Measurements from ENCODE around the gene SCLY.

GRCh38 chr2:238094438-238095022, 33.7 kb downstream of the SCLY start:
- TF ChIP-seq ISL1 (CRISPR knock-in tag; IDR thresholded peaks at IDR 0.05): no peak
- TF ChIP-seq PATZ1 (CRISPR knock-in tag; IDR thresholded peaks at IDR 0.05; ENCODE audit: borderline replicate concordance): no peak
- TF ChIP-seq OSR1 (CRISPR knock-in tag; IDR thresholded peaks at IDR 0.05): no peak
- TF ChIP-seq ZC3H10 (CRISPR knock-in tag; IDR thresholded peaks at IDR 0.05): no peak
- TF ChIP-seq ZFP30 (CRISPR knock-in tag; IDR thresholded peaks at IDR 0.05): no peak
- no peak for TF ChIP-seq ARNTL (CRISPR knock-in tag; IDR thresholded peaks at IDR 0.05; ENCODE audit: borderline replicate concordance, low read depth)
- TF ChIP-seq BACH2 (CRISPR knock-in tag; IDR thresholded peaks at IDR 0.05; ENCODE audit: borderline replicate concordance): no peak
- no peak for TF ChIP-seq ZFP3 (CRISPR knock-in tag; IDR thresholded peaks at IDR 0.05)
- TF ChIP-seq RARB (CRISPR knock-in tag; IDR thresholded peaks at IDR 0.05): no peak
- no peak for TF ChIP-seq GLIS3 (CRISPR knock-in tag; IDR thresholded peaks at IDR 0.05)

Data from SK-N-SH treated with all-trans-retinoic acid at 6 μM for 48 hours (cell line).